Measurements from ENCODE around the gene IGF2BP2.

DNA sequence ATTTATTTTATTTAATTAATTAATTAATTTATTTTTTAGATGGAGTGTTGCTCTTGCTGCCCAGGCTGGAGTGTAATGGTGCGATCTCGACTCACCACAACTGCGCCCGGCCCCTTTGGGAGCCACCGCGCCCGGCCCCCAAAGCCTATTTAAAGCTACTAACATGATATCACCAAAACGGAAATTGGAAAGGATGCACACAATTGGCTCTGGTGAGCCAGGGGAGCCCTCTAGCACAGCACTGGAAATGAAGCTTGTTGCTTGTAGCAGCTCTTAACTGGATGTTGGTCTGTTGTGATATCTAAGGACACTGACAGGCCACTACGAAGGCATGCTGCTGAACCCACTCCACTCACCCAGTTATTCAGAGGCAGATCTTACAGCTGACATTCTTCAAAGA, 104.5 kb downstream of the IGF2BP2 start:
- TF ChIP-seq, protein P1, sequence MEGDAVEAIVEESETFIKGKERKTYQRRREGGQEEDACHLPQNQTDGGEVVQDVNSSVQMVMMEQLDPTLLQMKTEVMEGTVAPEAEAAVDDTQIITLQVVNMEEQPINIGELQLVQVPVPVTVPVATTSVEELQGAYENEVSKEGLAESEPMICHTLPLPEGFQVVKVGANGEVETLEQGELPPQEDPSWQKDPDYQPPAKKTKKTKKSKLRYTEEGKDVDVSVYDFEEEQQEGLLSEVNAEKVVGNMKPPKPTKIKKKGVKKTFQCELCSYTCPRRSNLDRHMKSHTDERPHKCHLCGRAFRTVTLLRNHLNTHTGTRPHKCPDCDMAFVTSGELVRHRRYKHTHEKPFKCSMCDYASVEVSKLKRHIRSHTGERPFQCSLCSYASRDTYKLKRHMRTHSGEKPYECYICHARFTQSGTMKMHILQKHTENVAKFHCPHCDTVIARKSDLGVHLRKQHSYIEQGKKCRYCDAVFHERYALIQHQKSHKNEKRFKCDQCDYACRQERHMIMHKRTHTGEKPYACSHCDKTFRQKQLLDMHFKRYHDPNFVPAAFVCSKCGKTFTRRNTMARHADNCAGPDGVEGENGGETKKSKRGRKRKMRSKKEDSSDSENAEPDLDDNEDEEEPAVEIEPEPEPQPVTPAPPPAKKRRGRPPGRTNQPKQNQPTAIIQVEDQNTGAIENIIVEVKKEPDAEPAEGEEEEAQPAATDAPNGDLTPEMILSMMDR (IDR thresholded peaks at IDR 0.05; ENCODE audit: low read length): no peak
- no peak for TF ChIP-seq EZH2 (optimal IDR thresholded peaks at IDR 0.05; ENCODE audit: low read depth, low read length)

Measured in MM.1S (cell line).